Peyer's patch (tissue), 4 donors: ENCODE data around the gene RCN2. TPM values are rescaled to one million over a fixed set of nuclear protein-coding genes. Genes with fewer than 3 reads are reported as not detected.

Experiments
- DNase-seq, 3 donors: peaks; one replicate each; pipeline ENCODE4 v3.0.0-alpha.2; 2017 to 2019
- H3K27ac ChIP-seq, 4 donors: fragments of 200-600 bp; sonication (generic); one replicate each; pipeline ENCODE4 v1.5.1; 2016 to 2019
- H3K27me3 ChIP-seq, 2 donors: fragments of 200-600 bp; sonication (generic); one replicate each; pipeline ENCODE4 v1.5.1; 2019
- H3K36me3 ChIP-seq, 3 donors: fragments of 200-600 bp; sonication (generic); one replicate each; pipeline ENCODE4 v1.5.1; 2016 to 2019
- H3K4me1 ChIP-seq, 4 donors: fragments of 200-600 bp; sonication (generic); one replicate each; pipeline ENCODE4 v1.5.1; 2016 to 2019
- H3K4me3 ChIP-seq, 4 donors: fragments of 200-600 bp; sonication (generic); 1 replicate in 3 of 4; 2 replicates in 1 of 4; pipeline ENCODE4 v1.5.1; 2016 to 2019; ENCODE audit warnings: mild to moderate bottlenecking in 1 of 4
- H3K9me3 ChIP-seq, 4 donors: fragments of 200-600 bp; sonication (generic); one replicate each; pipeline ENCODE4 v1.5.1; 2016 to 2019; ENCODE audit warnings: mild to moderate bottlenecking in 1 of 4
- CTCF ChIP-seq, 6 experiments: fragments of 450-650 bp in 4 of 6; fragments of 200-600 bp in 2 of 6; sonication (generic) in 1 of 6; IDR thresholded peaks; one replicate each; pipeline ENCODE4 v1.5.1; 2017 to 2019; ENCODE audit warnings: antibody characterized with exemption in 6 of 6, mild to moderate bottlenecking in 3 of 6, moderate library complexity in 1 of 6
- POLR2A ChIP-seq, 2 donors: fragments of 450-650 bp; IDR thresholded peaks; one replicate each; pipeline ENCODE4 v1.5.1; 2017; ENCODE audit warnings: antibody characterized with exemption in 2 of 2, mild to moderate bottlenecking in 2 of 2, moderate library complexity in 2 of 2
- total RNA-seq, 4 donors: library from RNA; depleted of rRNA; stranded (reverse); fragments of >200 nt; gene quantifications; one replicate each; pipeline ENCODE4 v1.1.0, GENCODE V29; 2016

The RCN2 gene
- total RNA-seq, 4 donors from 2014 or later, result 9.3 to 21.9 (median 20.1) TPM

DNA sequence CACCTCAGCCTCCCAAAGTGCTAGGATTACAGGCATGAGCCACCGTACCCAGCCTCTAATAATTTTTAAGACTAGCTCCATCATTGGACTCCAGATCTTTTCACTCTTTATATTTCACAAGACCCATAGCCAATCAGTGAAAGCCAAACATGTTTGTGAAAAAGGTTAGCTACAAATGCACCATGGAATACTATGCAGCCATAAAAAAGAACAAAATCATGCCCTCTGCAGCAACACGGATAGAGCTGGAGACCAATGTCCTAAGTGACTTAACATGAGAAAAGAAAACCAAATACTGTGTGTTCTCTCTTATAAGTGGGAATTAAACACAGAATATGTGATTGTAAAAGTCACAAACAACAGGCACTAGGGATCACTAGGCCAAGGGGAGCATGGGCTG is 29.6 kb upstream of the RCN2 start:
- H3K27ac ChIP-seq, result no peak overlapping the region
- H3K4me1 ChIP-seq, result peaks cover 0 to 20% (median 4%) of the 10 kb centered on the region in 4 donors
- H3K9me3 ChIP-seq, result no peaks in the 10 kb centered on the region
- TF ChIP-seq CTCF (IDR thresholded peaks at IDR 0.05) (no peak), POLR2A (IDR thresholded peaks at IDR 0.05) (no peak)
- no peak for DNase-seq
- no peak overlapping the region for H3K4me3 ChIP-seq
- no peaks in the 10 kb centered on the region for H3K27me3 ChIP-seq
- no peaks in the 10 kb centered on the region for H3K36me3 ChIP-seq

GRCh38 chr15:76903251-76903681 is 28.3 kb upstream of the RCN2 start:
- no peaks in the 10 kb centered on the region for H3K9me3 ChIP-seq
- no peak overlapping the region for H3K4me3 ChIP-seq
- DNase-seq, result no peak
- no peaks in the 10 kb centered on the region for H3K36me3 ChIP-seq
- TF ChIP-seq CTCF (IDR thresholded peaks at IDR 0.05) (peak in 4 of 6 experiments; percentile 18 to 36 (median 22)), POLR2A (IDR thresholded peaks at IDR 0.05) (no peak)
- peaks cover 0 to 20% (median 4%) of the 10 kb centered on the region in 4 donors for H3K4me1 ChIP-seq
- no peaks in the 10 kb centered on the region for H3K27me3 ChIP-seq
- H3K27ac ChIP-seq, result peak overlapping the region in 1 of 4 donors; percentile 4

- peak in 2 of 3 donors; percentile 44 to 66 for DNase-seq
- Histone ChIP-seq H3K9me3 (no peaks in the 10 kb centered on the region), H3K27me3 (no peaks in the 10 kb centered on the region), H3K4me3 (peak overlapping the region; percentile 75 to 90 (median 84)), H3K36me3 (no peaks in the 10 kb centered on the region), H3K27ac (peak overlapping the region; percentile 83 to 89 (median 86)), H3K4me1 (peaks cover 0 to 20% (median 4%) of the 10 kb centered on the region in 4 donors)
- TF ChIP-seq POLR2A (IDR thresholded peaks at IDR 0.05), result no peak
- TF ChIP-seq CTCF (IDR thresholded peaks at IDR 0.05), result no peak
Observed at GRCh38 chr15:76904461-76905012, 27.0 kb upstream of the RCN2 start.

- no peaks in the 10 kb centered on the region for H3K27me3 ChIP-seq
- peak; percentile 48 to 50 for TF ChIP-seq POLR2A (IDR thresholded peaks at IDR 0.05)
- peak in 2 of 6 experiments; percentile 16 to 19 for TF ChIP-seq CTCF (IDR thresholded peaks at IDR 0.05)
- no peaks in the 10 kb centered on the region for H3K9me3 ChIP-seq
- H3K4me3 ChIP-seq, result peak within 1 kb of the TSS; percentile 75 to 90 (median 84)
- H3K36me3 ChIP-seq, result no peaks in the 10 kb centered on the region
- peak within 1 kb of the TSS; percentile 83 to 89 (median 86) for H3K27ac ChIP-seq
- H3K4me1 ChIP-seq, result peaks cover 0 to 20% (median 4%) of the 10 kb centered on the region in 4 donors
- DNase-seq, result peak; percentile 93 to 97 (median 96)
Observed at GRCh38 chr15:76905013-76905839, 26.3 kb upstream of the RCN2 start, which contains the start of gene SCAPER. SCAPER (minus strand) TSS chr15:76905340; CDS start chr15:76883817, 21,523 bp downstream.

DNA sequence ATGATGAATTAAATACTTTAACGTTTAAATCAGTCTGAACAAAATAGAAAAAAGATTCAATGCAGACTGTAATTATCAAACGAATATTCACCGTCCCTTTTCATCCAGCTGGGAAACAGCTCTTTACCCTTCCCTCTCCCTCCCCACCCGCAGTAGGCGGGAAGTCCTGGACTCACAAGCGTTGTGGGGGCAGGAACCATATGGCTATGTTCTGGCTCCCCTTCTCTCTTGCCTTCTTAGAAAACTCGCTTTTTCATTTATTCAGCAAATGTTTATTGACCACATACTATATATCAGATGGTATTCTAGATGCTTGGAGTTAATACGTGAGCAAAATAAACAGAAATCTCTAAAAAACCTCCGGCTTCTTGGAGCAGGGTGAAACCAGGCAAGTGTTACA is 25.7 kb upstream of the RCN2 start:
- Histone ChIP-seq H3K36me3 (no peaks in the 10 kb centered on the region), H3K27ac (peak overlapping the region; percentile 83 to 89 (median 86)), H3K9me3 (no peaks in the 10 kb centered on the region), H3K27me3 (no peaks in the 10 kb centered on the region), H3K4me1 (peaks cover 0 to 20% (median 4%) of the 10 kb centered on the region in 4 donors), H3K4me3 (peak overlapping the region; percentile 75 to 90 (median 84))
- DNase-seq, result no peak
- no peak for TF ChIP-seq POLR2A (IDR thresholded peaks at IDR 0.05)
- no peak for TF ChIP-seq CTCF (IDR thresholded peaks at IDR 0.05)
